Measurements from ENCODE around the gene PPP1R13B.

GRCh38 chr14:103737432-103738045 lies 109.8 kb downstream of the PPP1R13B start:
- no peak for TF ChIP-seq POLR2A (IDR thresholded peaks at IDR 0.05; ENCODE audit: extremely low read depth, insufficient read length)
- TF ChIP-seq, protein P1, sequence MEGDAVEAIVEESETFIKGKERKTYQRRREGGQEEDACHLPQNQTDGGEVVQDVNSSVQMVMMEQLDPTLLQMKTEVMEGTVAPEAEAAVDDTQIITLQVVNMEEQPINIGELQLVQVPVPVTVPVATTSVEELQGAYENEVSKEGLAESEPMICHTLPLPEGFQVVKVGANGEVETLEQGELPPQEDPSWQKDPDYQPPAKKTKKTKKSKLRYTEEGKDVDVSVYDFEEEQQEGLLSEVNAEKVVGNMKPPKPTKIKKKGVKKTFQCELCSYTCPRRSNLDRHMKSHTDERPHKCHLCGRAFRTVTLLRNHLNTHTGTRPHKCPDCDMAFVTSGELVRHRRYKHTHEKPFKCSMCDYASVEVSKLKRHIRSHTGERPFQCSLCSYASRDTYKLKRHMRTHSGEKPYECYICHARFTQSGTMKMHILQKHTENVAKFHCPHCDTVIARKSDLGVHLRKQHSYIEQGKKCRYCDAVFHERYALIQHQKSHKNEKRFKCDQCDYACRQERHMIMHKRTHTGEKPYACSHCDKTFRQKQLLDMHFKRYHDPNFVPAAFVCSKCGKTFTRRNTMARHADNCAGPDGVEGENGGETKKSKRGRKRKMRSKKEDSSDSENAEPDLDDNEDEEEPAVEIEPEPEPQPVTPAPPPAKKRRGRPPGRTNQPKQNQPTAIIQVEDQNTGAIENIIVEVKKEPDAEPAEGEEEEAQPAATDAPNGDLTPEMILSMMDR (IDR thresholded peaks at IDR 0.05; ENCODE audit: low read depth, low read length), result no peak

Measured in NB4 (cell line).